Measurements from ENCODE around the gene RIT2.

RIT2 gene

DNA sequence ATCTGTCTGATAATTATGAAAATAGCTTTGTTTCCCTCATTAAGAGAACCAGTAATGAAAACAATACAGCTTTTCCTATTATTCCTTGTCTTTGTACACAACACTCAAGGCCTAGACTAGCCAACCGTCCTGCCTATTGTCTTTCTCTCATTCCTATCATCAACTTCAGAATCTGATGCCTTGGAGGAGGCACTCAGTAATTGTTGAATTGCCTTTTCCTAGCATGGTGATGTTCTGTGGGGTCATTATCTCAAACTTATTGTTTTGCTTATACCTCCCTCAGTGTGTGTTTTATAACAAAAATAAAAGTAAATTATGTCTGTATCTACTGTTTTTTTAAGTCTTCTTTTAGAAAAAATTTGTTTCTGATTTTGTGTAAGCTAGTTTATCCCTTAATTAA, 208.7 kb downstream of the RIT2 start:
- no peak for DNase-seq (ENCODE audit: low read depth, low spot score)
- in situ Hi-C loops (cut with HindIII; ENCODE audit: low sequenced_read_pairs): no loop called here
- TF ChIP-seq CTCF (IDR thresholded peaks at IDR 0.05; ENCODE audit: low read depth, low read length): no peak
- no peak overlapping the region for H3K4me3 ChIP-seq (ENCODE audit: low read depth, low read length)

- in situ Hi-C loops (cut with HindIII; ENCODE audit: low sequenced_read_pairs): no loop called here
- no peak for DNase-seq (ENCODE audit: low read depth, low spot score)
- no peak for TF ChIP-seq CTCF (IDR thresholded peaks at IDR 0.05; ENCODE audit: low read depth, low read length)
- no peak overlapping the region for H3K4me3 ChIP-seq (ENCODE audit: low read depth, low read length)
These were observed 214.3 kb downstream of the RIT2 start for GRCh38 chr18:42901161-42901560.

GRCh38 chr18:42893977-42894376, 221.5 kb downstream of the RIT2 start:
- no peak for TF ChIP-seq CTCF (IDR thresholded peaks at IDR 0.05; ENCODE audit: low read depth, low read length)
- H3K4me3 ChIP-seq (ENCODE audit: low read depth, low read length): no peak overlapping the region
- no peak for DNase-seq (ENCODE audit: low read depth, low spot score)
- in situ Hi-C loops (cut with HindIII; ENCODE audit: low sequenced_read_pairs): no loop called here

- in situ Hi-C loops (cut with HindIII; ENCODE audit: low sequenced_read_pairs): no loop called here
- no peak for TF ChIP-seq CTCF (IDR thresholded peaks at IDR 0.05; ENCODE audit: low read depth, low read length)
- no peak overlapping the region for H3K4me3 ChIP-seq (ENCODE audit: low read depth, low read length)
- DNase-seq (ENCODE audit: low read depth, low spot score): no peak
These were observed 223.3 kb downstream of the RIT2 start for GRCh38 chr18:42892181-42892580.

DNA sequence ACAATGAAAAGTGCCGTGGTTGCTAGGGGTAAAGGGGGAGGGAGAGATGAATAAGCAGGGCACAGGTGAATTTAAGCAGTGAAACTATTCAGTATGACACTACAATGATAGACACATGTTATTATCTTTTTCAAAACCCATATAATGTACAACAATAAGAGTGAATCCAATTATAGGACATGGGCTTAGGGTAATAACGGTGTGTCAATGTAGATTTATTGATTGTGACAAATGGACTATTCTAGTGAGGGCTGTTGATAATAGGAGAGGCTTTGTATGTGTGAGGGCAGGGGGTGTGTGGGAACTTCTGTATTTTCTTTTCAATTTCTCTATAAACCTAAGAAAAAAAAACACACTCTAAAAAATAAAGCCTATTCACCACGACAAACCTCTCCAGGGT, 223.8 kb downstream of the RIT2 start:
- no peak overlapping the region for H3K4me3 ChIP-seq (ENCODE audit: low read depth, low read length)
- in situ Hi-C loops (cut with HindIII; ENCODE audit: low sequenced_read_pairs): no loop called here
- TF ChIP-seq CTCF (IDR thresholded peaks at IDR 0.05; ENCODE audit: low read depth, low read length): no peak
- DNase-seq (ENCODE audit: low read depth, low spot score): no peak

DNA sequence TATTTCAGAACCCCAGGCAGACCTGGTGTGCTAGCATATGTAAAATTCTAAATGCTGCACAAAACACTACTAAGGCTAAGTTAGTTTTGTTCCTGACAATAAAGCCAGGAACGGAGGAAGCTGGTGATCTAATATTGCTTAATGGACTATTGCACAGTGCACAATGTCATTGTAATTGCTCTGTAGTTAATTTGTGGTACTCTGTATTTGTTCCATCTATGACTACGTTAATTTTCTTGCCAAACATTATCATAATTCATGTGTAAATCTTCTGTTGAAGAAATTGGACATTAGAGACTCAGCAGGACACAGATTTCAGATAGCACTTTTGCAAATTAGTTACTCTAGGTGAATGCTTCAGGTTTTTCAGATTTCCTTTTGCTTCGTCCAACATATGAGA, 232.3 kb downstream of the RIT2 start:
- TF ChIP-seq CTCF (IDR thresholded peaks at IDR 0.05; ENCODE audit: low read depth, low read length): no peak

DNA sequence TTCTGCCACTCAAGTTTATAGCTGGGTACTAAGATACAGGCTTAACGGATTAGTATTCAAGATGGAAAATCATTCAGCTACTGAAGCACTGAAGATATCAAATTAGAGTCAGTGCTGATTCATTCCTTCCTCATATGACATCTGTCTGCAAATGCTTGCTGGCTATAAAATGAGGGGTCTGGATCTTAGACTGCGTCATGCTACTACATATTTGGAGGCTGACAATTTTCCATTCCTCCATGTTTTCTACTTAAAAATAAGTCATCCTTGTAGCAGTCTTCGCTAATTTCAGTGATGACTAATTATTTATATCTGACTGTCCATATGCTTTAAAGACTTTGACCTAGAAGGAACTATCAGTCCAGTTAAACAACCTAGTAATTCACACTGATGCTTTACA, 233.4 kb downstream of the RIT2 start:
- no peak overlapping the region for H3K4me3 ChIP-seq (ENCODE audit: low read depth, low read length)
- in situ Hi-C loops (cut with HindIII; ENCODE audit: low sequenced_read_pairs): no loop called here
- TF ChIP-seq CTCF (IDR thresholded peaks at IDR 0.05; ENCODE audit: low read depth, low read length): no peak
- no peak for DNase-seq (ENCODE audit: low read depth, low spot score)

More for the DNA sequence above, 232.3 kb downstream of the RIT2 start:
- in situ Hi-C loops (cut with HindIII; ENCODE audit: low sequenced_read_pairs): no loop called here
- H3K4me3 ChIP-seq (ENCODE audit: low read depth, low read length): no peak overlapping the region
- DNase-seq (ENCODE audit: low read depth, low spot score): no peak
